ENCODE data around the gene AATK. TPM values are rescaled to one million over a fixed set of nuclear protein-coding genes. Genes with fewer than 3 reads are reported as not detected.
"Not testable (repeated sequence)": the region's sequence is repeated elsewhere in the genome, so short reads cannot be mapped to it uniquely, and the experiment has no call there.

The AATK gene
- total RNA-seq, 1 donor from 2014 or later = 0.39 TPM

- intact Hi-C loops (cut with micrococcal nuclease) = no loop called here
Observed at GRCh38 chr17:81161536-81161935, 4.5 kb downstream of the AATK start.

GRCh38 chr17:81160747-81161453 lies 5.1 kb downstream of the AATK start:
- intact Hi-C loops (cut with micrococcal nuclease) = no loop called here

- intact Hi-C loops (cut with micrococcal nuclease) = no loop called here
Observed at GRCh38 chr17:81160306-81160705, 5.7 kb downstream of the AATK start.

- intact Hi-C loops (cut with micrococcal nuclease) = no loop called here
Observed at GRCh38 chr17:81159611-81160265, 6.3 kb downstream of the AATK start.

- intact Hi-C loops (cut with micrococcal nuclease) = no loop called here
Observed at GRCh38 chr17:81158688-81159590, 7.1 kb downstream of the AATK start.

GRCh38 chr17:81157848-81158687 lies 8.0 kb downstream of the AATK start:
- intact Hi-C loops (cut with micrococcal nuclease) = no loop called here

- intact Hi-C loops (cut with micrococcal nuclease) = no loop called here
Observed at GRCh38 chr17:81156866-81157805, 8.9 kb downstream of the AATK start.

GRCh38 chr17:81154961-81155360 lies 11.1 kb downstream of the AATK start:
- intact Hi-C loops (cut with micrococcal nuclease) = no loop called here

- intact Hi-C loops (cut with micrococcal nuclease) = not testable (repeated sequence)
Observed at GRCh38 chr17:81154016-81154415, 12.0 kb downstream of the AATK start.

GRCh38 chr17:81153340-81153803 lies 12.6 kb downstream of the AATK start:
- intact Hi-C loops (cut with micrococcal nuclease) = no loop called here

GRCh38 chr17:81152288-81152828 lies 13.7 kb downstream of the AATK start:
- intact Hi-C loops (cut with micrococcal nuclease) = no loop called here

- intact Hi-C loops (cut with micrococcal nuclease) = no loop called here
Observed at GRCh38 chr17:81151278-81151677, 14.7 kb downstream of the AATK start.

GRCh38 chr17:81150377-81151077 lies 15.5 kb downstream of the AATK start:
- intact Hi-C loops (cut with micrococcal nuclease) = no loop called here

- intact Hi-C loops (cut with micrococcal nuclease) = no loop called here
Observed at GRCh38 chr17:81148986-81149533, 17.0 kb downstream of the AATK start.

- intact Hi-C loops (cut with micrococcal nuclease) = no loop called here
Observed at GRCh38 chr17:81148571-81148970, 17.4 kb downstream of the AATK start.

GRCh38 chr17:81147701-81148100 lies 18.3 kb downstream of the AATK start:
- intact Hi-C loops (cut with micrococcal nuclease) = no loop called here

- intact Hi-C loops (cut with micrococcal nuclease) = not testable (repeated sequence)
Observed at GRCh38 chr17:81146208-81146607, 19.8 kb downstream of the AATK start.

GRCh38 chr17:81144423-81144781 lies 21.6 kb downstream of the AATK start:
- intact Hi-C loops (cut with micrococcal nuclease) = no loop called here

Measured in T-helper 1 cell treated with Interleukin-12 subunit alpha and Interleukin-12 subunit beta and Interleukin-4 antibody, amounts not matched to agents 30 ng/mL and 1 ng/mL, for 36 hours (primary cell).